K562 (cell line): ENCODE results near the gene MT4. TPM values are rescaled to one million over a fixed set of nuclear protein-coding genes. Genes with fewer than 3 reads are reported as not detected.

ENCODE experiments used
- CBX1 ChIP-seq: sonication (generic); IDR thresholded peaks from 2 replicates; pipeline ENCODE4 v1.6.1; 2016; ENCODE audit warnings: antibody characterized with exemption, low read depth, mild to moderate bottlenecking
- CEBPB ChIP-seq: fragments of 450-650 bp; IDR thresholded peaks from 2 replicates; pipeline ENCODE4 v1.6.1; 2016; ENCODE audit warnings: missing genetic modification characterization, missing compliant biosample characterization
- GABPB1 ChIP-seq: sonication (generic); formaldehyde crosslinking; IDR thresholded peaks from 2 replicates; pipeline ENCODE4 v1.8.0; 2022; ENCODE audit warnings: mild to moderate bottlenecking, missing genetic modification reagents
- HCFC1 ChIP-seq: IDR thresholded peaks from 2 replicates; pipeline ENCODE4 v1.6.1; 2012; ENCODE audit warnings: low read depth, low read length, improper control_type of control experiment
- HDAC2 ChIP-seq: fragments of 450-650 bp; IDR thresholded peaks from 2 replicates; pipeline ENCODE4 v1.6.1; 2016; ENCODE audit warnings: mild to moderate bottlenecking
- JUN ChIP-seq, 2 experiments: sonication (generic) in 1 of 2; formaldehyde crosslinking in 1 of 2; IDR thresholded peaks; 2 replicates each; pipeline versions ENCODE4 v1.6.1 to v1.8.0; 2012 to 2022; ENCODE audit warnings: borderline replicate concordance in 2 of 2, mild to moderate bottlenecking in 2 of 2, improper control_type of control experiment in 1 of 2, low read depth in 1 of 2, low read length in 1 of 2, missing genetic modification reagents in 1 of 2
- MEF2A ChIP-seq: IDR thresholded peaks from 2 replicates; pipeline ENCODE4 v1.6.1; 2011; ENCODE audit warnings: low read depth, mild to moderate bottlenecking, low read length, moderate library complexity; ENCODE audit not compliant: control insufficient read depth
- MTA2 ChIP-seq: fragments of 450-650 bp; IDR thresholded peaks from 2 replicates; pipeline ENCODE4 v1.6.1; 2016; ENCODE audit warnings: low read depth
- NBN ChIP-seq: fragments of 450-650 bp; IDR thresholded peaks from 2 replicates; pipeline ENCODE4 v1.6.1; 2016; ENCODE audit warnings: low read depth, mild to moderate bottlenecking
- NFE2L1 ChIP-seq: fragments of 450-650 bp; IDR thresholded peaks from 2 replicates; pipeline ENCODE4 v1.6.1; 2016; ENCODE audit warnings: missing genetic modification characterization, low read depth, mild to moderate bottlenecking, missing compliant biosample characterization, moderate library complexity, borderline replicate concordance
- NUFIP1 ChIP-seq: fragments of 450-650 bp; IDR thresholded peaks from 2 replicates; pipeline ENCODE4 v1.6.1; 2018; ENCODE audit not compliant: partially characterized antibody
- POLR2G ChIP-seq: fragments of 200-400 bp; formaldehyde crosslinking; IDR thresholded peaks from 2 replicates; pipeline ENCODE4 v1.6.1; 2017; ENCODE audit warnings: low read depth, mild to moderate bottlenecking, antibody characterized with exemption, low read length, moderate library complexity
- PRMT5 ChIP-seq: sonication (generic); formaldehyde crosslinking; IDR thresholded peaks from 2 replicates; pipeline ENCODE4 v1.5.0; 2020; ENCODE audit warnings: missing genetic modification reagents
- SIRT6 ChIP-seq: IDR thresholded peaks from one replicate; pipeline ENCODE4 v1.6.1; 2012; ENCODE audit warnings: low read depth, mild to moderate bottlenecking, control low read depth, inconsistent platforms, low read length, moderate library complexity
- SMARCA5 ChIP-seq: fragments of 450-650 bp; IDR thresholded peaks from 2 replicates; pipeline ENCODE4 v1.6.1; 2016
- TRIM28 ChIP-seq: fragments of 450-650 bp; IDR thresholded peaks from 2 replicates; pipeline ENCODE4 v1.6.1; 2017
- XRCC4 ChIP-seq: IDR thresholded peaks from one replicate; pipeline ENCODE4 v1.6.1; 2011; ENCODE audit not compliant: insufficient read depth, insufficient read length; ENCODE audit errors: extremely low read depth
- ZNF140 ChIP-seq: fragments of 250-450 bp; sonication (Bioruptor Pico); IDR thresholded peaks from 2 replicates; pipeline ENCODE4 v1.8.0; 2021; ENCODE audit warnings: moderate library complexity, mild to moderate bottlenecking, inconsistent platforms
- ZNF175 ChIP-seq: fragments of 200-800 bp; sonication (Bioruptor generic); IDR thresholded peaks from 2 replicates; pipeline ENCODE4 v1.6.1; 2016; ENCODE audit warnings: low read depth, mild to moderate bottlenecking, missing genetic modification characterization, missing compliant biosample characterization
- ZNF253 ChIP-seq: fragments of 250-450 bp; sonication (Bioruptor Pico); conservative IDR thresholded peaks from 2 replicates; pipeline ENCODE4 v1.6.1; 2021; ENCODE audit warnings: mild to moderate bottlenecking
- ZNF583 ChIP-seq: fragments of 250-450 bp; sonication (Bioruptor Pico); IDR thresholded peaks from 2 replicates; pipeline ENCODE4 v1.4.0; 2020
- ZNF639 ChIP-seq, 2 experiments: fragments of 200-800 bp in 1 of 2; sonication (Bioruptor generic) in 1 of 2; sonication (generic) in 1 of 2; formaldehyde crosslinking in 1 of 2; IDR thresholded peaks in 1 of 2; conservative IDR thresholded peaks in 1 of 2; 2 replicates each; pipeline versions ENCODE4 v1.5.0 to v1.6.1; 2016 to 2020; ENCODE audit warnings: missing compliant biosample characterization in 1 of 2, missing genetic modification characterization in 1 of 2, missing genetic modification reagents in 1 of 2
- polyA plus RNA-seq, 8 experiments: library from polyadenylated mRNA; depleted of rRNA in 4 of 8; stranded (reverse) in 5 of 8; unstranded in 3 of 8; fragments of >200 nt; fragmentation: Nextera tagmentation in 2 of 8; fragmentation: Illumina TruSeq in 1 of 8; extraction: Ambion mirVana in 2 of 8; extraction: Trizol in 1 of 8; gene quantifications; 2 replicates each; pipeline versions ENCODE4 v1.2.1 to v1.2.3, GENCODE V29; 2011 to 2014; ENCODE audit warnings: inconsistent platforms in 1 of 8, missing spikeins in 1 of 8
- total RNA-seq, 7 experiments: library from RNA; depleted of rRNA in 6 of 7; stranded (reverse); fragments of >200 nt in 6 of 7; fragmentation: Illumina TruSeq in 2 of 7; extraction: Trizol in 2 of 7; gene quantifications; 2 replicates each; pipeline versions ENCODE4 v1.2.1 to v1.2.3, GENCODE V29; 2011 to 2021; ENCODE audit warnings: low replicate concordance in 1 of 7
- TF ChIP-seq, protein P1 (sequence below): sonication (generic); formaldehyde crosslinking; IDR thresholded peaks from 2 replicates; pipeline ENCODE4 v1.8.1; 2023; ENCODE audit warnings: missing genetic modification reagents, mild to moderate bottlenecking, borderline replicate concordance

Gene MT4
- total and polyA plus RNA-seq, 9 of the 15 experiments (the other 6 are each of a cell fraction or from before 2014, with no cell fraction given): not detected

GRCh38 chr16:56608043-56608875 is 43.4 kb downstream of the MT4 start, which contains the start of gene MT2A (continued):
- TF ChIP-seq, protein P1, sequence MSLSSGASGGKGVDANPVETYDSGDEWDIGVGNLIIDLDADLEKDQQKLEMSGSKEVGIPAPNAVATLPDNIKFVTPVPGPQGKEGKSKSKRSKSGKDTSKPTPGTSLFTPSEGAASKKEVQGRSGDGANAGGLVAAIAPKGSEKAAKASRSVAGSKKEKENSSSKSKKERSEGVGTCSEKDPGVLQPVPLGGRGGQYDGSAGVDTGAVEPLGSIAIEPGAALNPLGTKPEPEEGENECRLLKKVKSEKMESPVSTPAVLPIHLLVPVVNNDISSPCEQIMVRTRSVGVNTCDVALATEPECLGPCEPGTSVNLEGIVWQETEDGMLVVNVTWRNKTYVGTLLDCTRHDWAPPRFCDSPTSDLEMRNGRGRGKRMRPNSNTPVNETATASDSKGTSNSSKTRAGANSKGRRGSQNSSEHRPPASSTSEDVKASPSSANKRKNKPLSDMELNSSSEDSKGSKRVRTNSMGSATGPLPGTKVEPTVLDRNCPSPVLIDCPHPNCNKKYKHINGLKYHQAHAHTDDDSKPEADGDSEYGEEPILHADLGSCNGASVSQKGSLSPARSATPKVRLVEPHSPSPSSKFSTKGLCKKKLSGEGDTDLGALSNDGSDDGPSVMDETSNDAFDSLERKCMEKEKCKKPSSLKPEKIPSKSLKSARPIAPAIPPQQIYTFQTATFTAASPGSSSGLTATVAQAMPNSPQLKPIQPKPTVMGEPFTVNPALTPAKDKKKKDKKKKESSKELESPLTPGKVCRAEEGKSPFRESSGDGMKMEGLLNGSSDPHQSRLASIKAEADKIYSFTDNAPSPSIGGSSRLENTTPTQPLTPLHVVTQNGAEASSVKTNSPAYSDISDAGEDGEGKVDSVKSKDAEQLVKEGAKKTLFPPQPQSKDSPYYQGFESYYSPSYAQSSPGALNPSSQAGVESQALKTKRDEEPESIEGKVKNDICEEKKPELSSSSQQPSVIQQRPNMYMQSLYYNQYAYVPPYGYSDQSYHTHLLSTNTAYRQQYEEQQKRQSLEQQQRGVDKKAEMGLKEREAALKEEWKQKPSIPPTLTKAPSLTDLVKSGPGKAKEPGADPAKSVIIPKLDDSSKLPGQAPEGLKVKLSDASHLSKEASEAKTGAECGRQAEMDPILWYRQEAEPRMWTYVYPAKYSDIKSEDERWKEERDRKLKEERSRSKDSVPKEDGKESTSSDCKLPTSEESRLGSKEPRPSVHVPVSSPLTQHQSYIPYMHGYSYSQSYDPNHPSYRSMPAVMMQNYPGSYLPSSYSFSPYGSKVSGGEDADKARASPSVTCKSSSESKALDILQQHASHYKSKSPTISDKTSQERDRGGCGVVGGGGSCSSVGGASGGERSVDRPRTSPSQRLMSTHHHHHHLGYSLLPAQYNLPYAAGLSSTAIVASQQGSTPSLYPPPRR (CRISPR knock-in tag): no peak
- TF ChIP-seq HCFC1 (no peak; the same call in 1 of the 2 replicates), ZNF175 (no peak), POLR2G (peak; percentile 92), NFE2L1 (no peak), NBN (no peak), PRMT5 (no peak), XRCC4 (no peak), GABPB1 (CRISPR knock-in tag) (no peak), ZNF639 (CRISPR knock-in tag; conservative IDR thresholded peaks at IDR 0.05 in 1 of 2, IDR thresholded peaks at IDR 0.05 in 1 of 2) (0 out of 4 replicates have a peak, but pooled peaks of 1 of the 2 experiments have one; percentile 42), TRIM28 (no peak), SMARCA5 (peak; percentile 56; the same call in 1 of the 2 replicates), MEF2A (no peak), SIRT6 (no peak), CBX1 (peak; percentile 90), NUFIP1 (no peak), MTA2 (no peak), CEBPB (tag) (no peak), ZNF140 (CRISPR knock-in tag) (no peak), ZNF253 (CRISPR knock-in tag) (no peak), ZNF583 (CRISPR knock-in tag) (no peak), JUN (IDR thresholded peaks at IDR 0.05; ENCODE audit: borderline replicate concordance, low read depth, low read length) (peak; percentile 85), JUN (CRISPR knock-in tag; IDR thresholded peaks at IDR 0.05; ENCODE audit: borderline replicate concordance) (no peak), HDAC2 (0 out of 2 replicates have a peak, but pooled peaks have one; percentile 11)
